ENCODE data around the gene DMAC2L.

DNA sequence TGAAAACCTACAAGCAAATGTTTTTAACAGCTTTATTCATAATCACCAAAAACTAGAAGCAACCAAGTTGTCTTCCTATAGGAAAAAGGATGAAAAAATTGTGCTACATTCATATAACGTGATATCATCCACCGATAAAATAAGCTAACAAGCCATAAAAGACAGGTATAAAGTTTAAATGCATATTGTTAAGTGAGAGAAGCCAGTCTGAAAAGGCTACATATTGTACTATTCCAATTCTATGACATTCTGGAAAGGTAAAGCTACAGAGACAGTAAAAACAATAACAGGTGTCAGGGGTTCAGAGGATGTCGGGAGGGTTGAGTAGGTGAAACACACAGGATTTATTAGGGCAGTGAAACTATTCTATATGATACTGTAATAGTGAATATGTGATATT lies 61.8 kb downstream of the DMAC2L start:
- TF ChIP-seq EZH2 (optimal IDR thresholded peaks at IDR 0.05; ENCODE audit: low read depth, low read length) (no peak), EZH2phosphoT487 (IDR thresholded peaks at IDR 0.05; ENCODE audit: low read length) (no peak)
- TF ChIP-seq, protein P1, sequence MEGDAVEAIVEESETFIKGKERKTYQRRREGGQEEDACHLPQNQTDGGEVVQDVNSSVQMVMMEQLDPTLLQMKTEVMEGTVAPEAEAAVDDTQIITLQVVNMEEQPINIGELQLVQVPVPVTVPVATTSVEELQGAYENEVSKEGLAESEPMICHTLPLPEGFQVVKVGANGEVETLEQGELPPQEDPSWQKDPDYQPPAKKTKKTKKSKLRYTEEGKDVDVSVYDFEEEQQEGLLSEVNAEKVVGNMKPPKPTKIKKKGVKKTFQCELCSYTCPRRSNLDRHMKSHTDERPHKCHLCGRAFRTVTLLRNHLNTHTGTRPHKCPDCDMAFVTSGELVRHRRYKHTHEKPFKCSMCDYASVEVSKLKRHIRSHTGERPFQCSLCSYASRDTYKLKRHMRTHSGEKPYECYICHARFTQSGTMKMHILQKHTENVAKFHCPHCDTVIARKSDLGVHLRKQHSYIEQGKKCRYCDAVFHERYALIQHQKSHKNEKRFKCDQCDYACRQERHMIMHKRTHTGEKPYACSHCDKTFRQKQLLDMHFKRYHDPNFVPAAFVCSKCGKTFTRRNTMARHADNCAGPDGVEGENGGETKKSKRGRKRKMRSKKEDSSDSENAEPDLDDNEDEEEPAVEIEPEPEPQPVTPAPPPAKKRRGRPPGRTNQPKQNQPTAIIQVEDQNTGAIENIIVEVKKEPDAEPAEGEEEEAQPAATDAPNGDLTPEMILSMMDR (IDR thresholded peaks at IDR 0.05; ENCODE audit: low read length) = no peak
